ENCODE measurements around the gene ELOVL6.

- TF ChIP-seq, protein P1, sequence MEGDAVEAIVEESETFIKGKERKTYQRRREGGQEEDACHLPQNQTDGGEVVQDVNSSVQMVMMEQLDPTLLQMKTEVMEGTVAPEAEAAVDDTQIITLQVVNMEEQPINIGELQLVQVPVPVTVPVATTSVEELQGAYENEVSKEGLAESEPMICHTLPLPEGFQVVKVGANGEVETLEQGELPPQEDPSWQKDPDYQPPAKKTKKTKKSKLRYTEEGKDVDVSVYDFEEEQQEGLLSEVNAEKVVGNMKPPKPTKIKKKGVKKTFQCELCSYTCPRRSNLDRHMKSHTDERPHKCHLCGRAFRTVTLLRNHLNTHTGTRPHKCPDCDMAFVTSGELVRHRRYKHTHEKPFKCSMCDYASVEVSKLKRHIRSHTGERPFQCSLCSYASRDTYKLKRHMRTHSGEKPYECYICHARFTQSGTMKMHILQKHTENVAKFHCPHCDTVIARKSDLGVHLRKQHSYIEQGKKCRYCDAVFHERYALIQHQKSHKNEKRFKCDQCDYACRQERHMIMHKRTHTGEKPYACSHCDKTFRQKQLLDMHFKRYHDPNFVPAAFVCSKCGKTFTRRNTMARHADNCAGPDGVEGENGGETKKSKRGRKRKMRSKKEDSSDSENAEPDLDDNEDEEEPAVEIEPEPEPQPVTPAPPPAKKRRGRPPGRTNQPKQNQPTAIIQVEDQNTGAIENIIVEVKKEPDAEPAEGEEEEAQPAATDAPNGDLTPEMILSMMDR (IDR thresholded peaks at IDR 0.05 in 8 of 11, conservative IDR thresholded peaks at IDR 0.05 in 3 of 11), result no peak
- no peak for TF ChIP-seq POLR2A (IDR thresholded peaks at IDR 0.05)
- no peak for TF ChIP-seq POLR2AphosphoS5 (IDR thresholded peaks at IDR 0.05)
Measured at GRCh38 chr4:110175634-110176033, 22.8 kb downstream of the ELOVL6 start.

All from spleen (tissue), 7 donors.